B cell (primary cell): ENCODE data around the gene PNPLA5. TPM values are rescaled to one million over a fixed set of nuclear protein-coding genes. Genes with fewer than 3 reads are reported as not detected.

Experiments used
- ATAC-seq: fragments of 200-7000 bp; cut with Tn5 transposase; one replicate; pipeline ENCODE4 v1.10.0; 2021; ENCODE audit warnings: low read depth, mild to moderate bottlenecking, moderate number of reproducible peaks, moderate library complexity
- CTCF ChIA-PET: fragments of 350-600 bp; sonication (Branson Sonifier 250); formaldehyde crosslinking; loops from one replicate; lab custom pipeline; 2021; ENCODE audit warnings: antibody characterized with exemption, inconsistent platforms; lab: Charles Lee
- POLR2A ChIA-PET: fragments of 350-600 bp; sonication (Branson Sonifier 250); formaldehyde crosslinking; loops from one replicate; lab custom pipeline; 2021; ENCODE audit warnings: antibody characterized with exemption; lab: Charles Lee
- DNase-seq: peaks from one replicate; pipeline ENCODE4 v3.0.0; 2013
- H2AFZ ChIP-seq: 2 replicates; pipeline ENCODE4 v1.6.1; 2012; ENCODE audit warnings: mild to moderate bottlenecking, low read depth, low read length; ENCODE audit not compliant: insufficient read depth, poor library complexity, severe bottlenecking
- H3K27ac ChIP-seq, 2 donors: 1 replicate in 1 of 2; 2 replicates in 1 of 2; pipeline ENCODE4 v1.5.1; 2012 to 2013; ENCODE audit warnings: low read length in 2 of 2, mild to moderate bottlenecking in 2 of 2, moderate library complexity in 1 of 2
- H3K27me3 ChIP-seq, 4 experiments: fragments of 200-600 bp in 1 of 4; sonication (generic) in 1 of 4; replicated peaks in 1 of 4; 1 replicate in 2 of 4; 2 replicates in 2 of 4; pipeline versions ENCODE4 v1.6.1 to v1.7.0; 2013 to 2016; ENCODE audit warnings: low read length in 3 of 4, mild to moderate bottlenecking in 2 of 4, mixed read lengths in 1 of 4, moderate library complexity in 1 of 4; ENCODE audit not compliant: insufficient read depth in 4 of 4, control insufficient read depth in 3 of 4; ENCODE audit errors: control extremely low read depth in 1 of 4
- H3K36me3 ChIP-seq, 2 experiments: replicated peaks in 1 of 2; 1 replicate in 1 of 2; 2 replicates in 1 of 2; pipeline versions ENCODE4 v1.6.1 to v1.7.1; 2013; ENCODE audit warnings: low read length in 1 of 2; ENCODE audit not compliant: insufficient read depth in 2 of 2, control insufficient read depth in 1 of 2; ENCODE audit errors: control extremely low read depth in 1 of 2, extremely low read depth in 1 of 2
- H3K4me1 ChIP-seq, 2 donors: fragments of 200-600 bp in 1 of 2; sonication (generic) in 1 of 2; 1 replicate in 1 of 2; 2 replicates in 1 of 2; pipeline versions ENCODE4 v1.5.1 to v1.6.1; 2013 to 2017; ENCODE audit warnings: low read length in 2 of 2; ENCODE audit not compliant: control insufficient read depth in 2 of 2, insufficient read depth in 2 of 2
- H3K4me2 ChIP-seq: replicated peaks from 2 replicates; pipeline ENCODE3; 2012; ENCODE audit warnings: mild to moderate bottlenecking, low read depth, low read length; ENCODE audit not compliant: poor library complexity, severe bottlenecking
- H3K4me3 ChIP-seq, 5 experiments: fragments of 200-600 bp in 1 of 5; sonication (generic) in 1 of 5; 1 replicate in 3 of 5; 2 replicates in 2 of 5; pipeline versions ENCODE4 v1.5.1 to v1.7.0; 2011 to 2016; ENCODE audit warnings: low read length in 4 of 5, mild to moderate bottlenecking in 4 of 5, low read depth in 2 of 5, control low read depth in 1 of 5, moderate library complexity in 1 of 5; ENCODE audit not compliant: insufficient read depth in 1 of 5; ENCODE audit errors: control extremely low read depth in 1 of 5, extremely low read depth in 1 of 5
- H3K79me2 ChIP-seq: fragments of 200-600 bp; sonication (generic); one replicate; pipeline ENCODE4 v1.6.0; 2016; ENCODE audit warnings: low read length; ENCODE audit not compliant: control insufficient read depth, insufficient read depth
- H3K9ac ChIP-seq: fragments of 200-600 bp; sonication (generic); 2 replicates; pipeline ENCODE4 v1.6.1; 2017; ENCODE audit warnings: mild to moderate bottlenecking, low read length, moderate library complexity
- H3K9me3 ChIP-seq, 3 donors: one replicate each; pipeline versions ENCODE4 v1.6.1 to v1.7.1; 2013; ENCODE audit warnings: low read length in 2 of 3; ENCODE audit not compliant: control insufficient read depth in 2 of 3, insufficient read depth in 1 of 3; ENCODE audit errors: control extremely low read depth in 1 of 3
- H4K20me1 ChIP-seq: 2 replicates; pipeline ENCODE4 v1.6.0; 2012; ENCODE audit warnings: mild to moderate bottlenecking, low read length; ENCODE audit not compliant: insufficient read depth, control insufficient read depth, poor library complexity, severe bottlenecking
- H3K27ac Mint-ChIP-seq: one replicate; pipeline ENCODE4 v1.8.0; 2021; ENCODE audit warnings: mixed read lengths
- H3K27me3 Mint-ChIP-seq: one replicate; pipeline ENCODE4 v1.8.0; 2021; ENCODE audit warnings: mixed read lengths
- H3K4me1 Mint-ChIP-seq: one replicate; pipeline ENCODE4 v1.8.0; 2021; ENCODE audit warnings: mixed read lengths
- H3K4me3 Mint-ChIP-seq: one replicate; pipeline ENCODE4 v1.8.0; 2021; ENCODE audit warnings: mixed read lengths
- H3K9me3 Mint-ChIP-seq: one replicate; pipeline ENCODE4 v1.8.0; 2022; ENCODE audit warnings: mixed read lengths; ENCODE audit not compliant: insufficient read depth
- CTCF ChIP-seq: fragments of 200-600 bp; IDR thresholded peaks from one replicate; pipeline ENCODE4 v1.8.0; 2022; ENCODE audit warnings: antibody characterized with exemption, mild to moderate bottlenecking
- EZH2 ChIP-seq: IDR thresholded peaks from 2 replicates; pipeline ENCODE4 v1.6.1; 2012; ENCODE audit warnings: borderline replicate concordance, low read depth, mild to moderate bottlenecking, moderate library complexity, low read length; ENCODE audit not compliant: insufficient read depth, poor library complexity, severe bottlenecking
- WGBS: methylation state at CpG from one replicate; pipeline ENCODE4 v1.1.5; 2013; ENCODE audit warnings: missing lambda C conversion rate; ENCODE audit not compliant: insufficient coverage; 5-methylcytosine and 5-hydroxymethylcytosine counted together
- intact Hi-C: fragments of 100-400 bp; cut with micrococcal nuclease; formaldehyde crosslinking; loops from one replicate; pipeline ENCODE4 v1.10.0; 2022
- polyA plus RNA-seq: library from polyadenylated mRNA; depleted of rRNA; stranded (reverse); fragments of >200 nt; gene quantifications from 2 replicates; pipeline ENCODE4 v1.2.3, GENCODE V29; 2012
- total RNA-seq, 2 donors: library from RNA; stranded (reverse); fragments of 120-200 nt in 1 of 2; gene quantifications; 1 replicate in 1 of 2; 2 replicates in 1 of 2; pipeline versions ENCODE4 v1.2.3 to v1.2.4, GENCODE V29; 2013 to 2022

Gene PNPLA5
- total and polyA plus RNA-seq, 2 donors (not counting 1 experiment from before 2014, with no cell fraction given), result not detected

DNA sequence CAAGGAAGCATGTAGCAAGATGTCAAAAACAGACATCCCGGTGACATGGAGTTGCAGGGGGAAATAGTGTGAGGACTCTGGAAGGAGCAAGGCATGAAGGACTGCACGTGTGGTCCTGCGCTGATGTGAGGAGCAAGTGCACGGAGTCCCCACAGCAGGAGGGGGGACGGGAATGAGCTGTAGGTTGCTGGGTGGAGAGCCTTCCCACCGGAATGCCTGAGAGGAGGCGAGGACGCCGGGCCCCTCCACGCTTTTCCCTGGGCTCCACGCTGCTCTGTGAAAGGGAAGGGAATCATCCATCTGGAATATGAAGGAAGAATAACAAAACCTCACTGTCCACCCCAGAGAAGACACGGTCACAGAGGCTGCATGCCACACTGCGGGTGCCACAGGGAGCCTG lies 56.1 kb downstream of the PNPLA5 start:
- Histone ChIP-seq H3K4me1 (no peaks in the 10 kb centered on the region), H3K4me2 (no peak overlapping the region), H3K4me3 (no peak overlapping the region), H3K9me3 (no peaks in the 10 kb centered on the region), H3K36me3 (no peaks in the 10 kb centered on the region), H3K79me2 (no peaks in the 10 kb centered on the region), H4K20me1 (no peaks in the 10 kb centered on the region), H3K27ac (no peak overlapping the region), H2AFZ (no peak overlapping the region), H3K27me3 (no peaks in the 10 kb centered on the region), H3K9ac (no peak overlapping the region)
- ChIA-PET POLR2A (no interaction called here), CTCF (no interaction called here)
- intact Hi-C loops, result no loop called here
- WGBS, result 89% methylated on average over 7 of the region's 13 CpGs
- H3K27ac Mint-ChIP-seq, result no peak overlapping the region
- H3K4me1 Mint-ChIP-seq, result no peaks in the 10 kb centered on the region
- H3K4me3 Mint-ChIP-seq, result no peak overlapping the region
- H3K27me3 Mint-ChIP-seq, result no peaks in the 10 kb centered on the region
- no peaks in the 10 kb centered on the region for H3K9me3 Mint-ChIP-seq
- TF ChIP-seq CTCF (no peak), EZH2 (no peak)
- ATAC-seq (no peak), DNase-seq (no peak)

- no peak for ATAC-seq
Measured at GRCh38 chr22:43835166-43835565, 56.6 kb downstream of the PNPLA5 start.

More at GRCh38 chr22:43835166-43835565, 56.6 kb downstream of the PNPLA5 start:
- Histone ChIP-seq H3K9ac (no peak overlapping the region), H3K36me3 (no peaks in the 10 kb centered on the region), H3K27me3 (no peaks in the 10 kb centered on the region), H3K27ac (no peak overlapping the region), H3K4me2 (no peak overlapping the region), H3K79me2 (no peaks in the 10 kb centered on the region), H2AFZ (no peak overlapping the region), H3K9me3 (no peaks in the 10 kb centered on the region), H3K4me1 (no peaks in the 10 kb centered on the region), H4K20me1 (no peaks in the 10 kb centered on the region), H3K4me3 (no peak overlapping the region)
- no peak for DNase-seq
- ChIA-PET POLR2A (no interaction called here), CTCF (no interaction called here)
- Mint-ChIP-seq H3K9me3 (no peaks in the 10 kb centered on the region), H3K4me3 (no peak overlapping the region), H3K27ac (no peak overlapping the region), H3K27me3 (no peaks in the 10 kb centered on the region), H3K4me1 (no peaks in the 10 kb centered on the region)
- WGBS, result 66% methylated on average over 11 of the region's 12 CpGs
- TF ChIP-seq EZH2 (no peak), CTCF (no peak)
- intact Hi-C loops, result no loop called here
